TTC549 (cell line): ENCODE measurements around the gene PRM1.

ENCODE experiments used
- FAIRE-seq: peaks from 2 replicates; lab custom pipeline; 2012; peaks lifted over from hg19 to GRCh38; lab: Jason Lieb, UNC

The PRM1 gene, protein sequence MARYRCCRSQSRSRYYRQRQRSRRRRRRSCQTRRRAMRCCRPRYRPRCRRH

DNA sequence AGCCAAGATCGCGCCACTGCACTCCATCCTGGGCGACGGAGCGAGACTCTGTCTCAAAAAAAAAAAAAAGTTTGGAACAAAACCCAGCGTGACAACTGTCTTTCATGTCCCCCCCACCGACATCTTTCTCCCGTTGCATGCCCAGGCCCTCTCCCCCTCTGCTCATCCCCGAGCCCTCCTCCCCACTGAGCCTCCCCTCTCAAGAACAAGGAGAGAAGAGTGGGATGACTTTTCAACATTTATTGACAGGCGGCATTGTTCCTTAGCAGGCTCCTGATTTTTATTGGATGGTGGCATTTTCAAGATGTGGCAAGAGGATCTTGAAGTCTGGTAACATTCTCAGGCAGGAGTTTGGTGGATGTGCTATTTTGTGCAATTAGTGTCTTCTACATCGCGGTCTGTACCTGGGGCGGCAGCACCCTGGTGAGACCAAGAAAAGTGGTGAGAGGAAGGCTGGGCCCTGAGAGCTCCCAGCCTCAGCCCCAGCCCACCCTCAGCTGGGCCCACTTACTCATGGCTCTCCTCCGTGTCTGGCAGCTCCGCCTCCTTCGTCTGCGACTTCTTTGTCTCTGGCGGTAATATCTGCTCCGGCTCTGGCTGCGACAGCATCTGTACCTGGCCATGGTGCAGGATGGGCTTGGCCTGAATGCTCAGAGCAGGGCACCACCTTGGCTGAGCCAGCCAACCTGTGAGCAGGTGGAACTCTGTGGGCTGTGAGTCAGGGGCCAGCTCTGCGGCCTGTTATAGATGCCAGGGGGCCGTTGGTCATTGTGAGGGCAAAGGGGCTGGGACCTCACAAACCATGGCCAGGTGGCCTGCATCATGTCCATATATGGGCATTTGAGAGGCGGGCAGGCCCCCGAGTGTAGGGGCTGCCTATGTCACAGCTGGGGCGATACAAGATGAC, at the start of gene PRM1:
Gene PRM1 (minus strand): TSS at position 715 of the 907 bp plus-strand sequence. CDS start 92 bp downstream, at position 623.
- no peak for FAIRE-seq

DNA sequence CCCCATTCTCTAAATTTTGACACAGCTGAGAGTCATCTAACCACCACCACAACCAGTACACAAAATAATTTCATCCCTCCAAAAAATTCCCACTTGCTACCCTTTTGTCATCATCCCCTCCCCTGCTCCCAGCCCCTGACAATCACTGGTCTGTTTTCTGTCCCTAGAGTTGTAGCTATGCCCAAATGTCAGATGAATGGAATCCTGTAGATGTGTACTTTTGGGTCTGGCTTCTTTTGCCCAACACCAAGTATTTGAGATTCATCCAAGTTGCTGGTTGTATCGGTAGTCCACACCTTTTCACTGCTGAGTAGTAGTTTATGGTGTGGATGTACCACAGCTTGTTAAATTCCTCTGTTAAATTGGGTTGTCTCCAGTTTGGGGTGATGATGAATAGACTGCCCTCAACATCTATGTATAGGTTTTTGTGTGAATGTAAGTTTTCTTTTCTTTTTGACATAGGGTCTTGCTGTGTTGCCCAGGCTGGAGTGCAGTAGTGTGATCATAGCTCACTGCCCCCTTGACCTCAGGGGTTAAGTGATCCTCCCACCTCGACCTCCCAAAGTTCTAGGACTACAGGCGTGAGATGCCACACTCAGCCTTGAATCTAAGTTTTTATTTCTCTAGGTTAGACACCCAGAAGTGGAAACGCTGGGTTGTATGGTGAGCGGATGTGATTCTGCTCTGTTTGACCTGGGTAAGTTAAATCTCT, 49.6 kb upstream of the PRM1 start:
- no peak for FAIRE-seq

DNA sequence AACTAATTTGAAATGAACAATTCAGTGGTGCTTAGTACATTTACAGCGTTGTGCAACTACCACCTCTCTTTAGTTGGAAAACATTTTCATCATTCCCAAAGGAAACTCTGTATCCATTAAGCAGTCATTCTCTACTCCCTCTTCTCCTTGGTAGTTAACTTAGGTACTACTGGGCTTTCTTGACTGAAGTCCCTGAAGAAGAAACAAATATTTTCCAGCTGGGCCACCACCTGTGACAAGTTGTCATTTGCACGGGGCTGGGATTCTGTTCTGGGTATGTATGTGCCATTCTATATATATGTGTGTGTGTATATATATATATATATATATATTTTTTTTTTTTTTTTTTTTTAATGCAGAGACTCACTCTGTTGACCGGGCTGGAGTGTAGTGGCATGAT, 48.8 kb upstream of the PRM1 start:
- FAIRE-seq, result no peak

DNA sequence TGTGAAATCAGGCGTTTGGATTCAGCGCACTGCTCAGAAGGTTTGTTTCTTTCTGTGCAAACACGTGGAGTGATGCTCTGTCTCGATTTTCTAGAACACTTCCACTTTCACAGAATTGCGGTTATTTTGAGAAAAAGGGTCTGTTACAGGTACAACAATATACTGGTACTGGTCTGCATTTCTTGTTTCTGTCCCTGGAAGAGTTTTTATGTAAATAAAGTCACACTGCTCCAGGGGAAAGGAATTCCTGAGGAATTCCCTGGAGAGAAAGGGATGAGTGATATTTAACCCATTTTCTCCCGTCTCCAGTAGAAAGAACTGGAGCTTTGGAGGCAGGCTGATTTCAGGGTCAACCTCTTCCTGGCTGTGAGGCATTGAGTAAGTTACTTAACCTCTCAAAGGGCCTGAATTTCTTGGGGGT, 48.0 kb upstream of the PRM1 start:
- no peak for FAIRE-seq

DNA sequence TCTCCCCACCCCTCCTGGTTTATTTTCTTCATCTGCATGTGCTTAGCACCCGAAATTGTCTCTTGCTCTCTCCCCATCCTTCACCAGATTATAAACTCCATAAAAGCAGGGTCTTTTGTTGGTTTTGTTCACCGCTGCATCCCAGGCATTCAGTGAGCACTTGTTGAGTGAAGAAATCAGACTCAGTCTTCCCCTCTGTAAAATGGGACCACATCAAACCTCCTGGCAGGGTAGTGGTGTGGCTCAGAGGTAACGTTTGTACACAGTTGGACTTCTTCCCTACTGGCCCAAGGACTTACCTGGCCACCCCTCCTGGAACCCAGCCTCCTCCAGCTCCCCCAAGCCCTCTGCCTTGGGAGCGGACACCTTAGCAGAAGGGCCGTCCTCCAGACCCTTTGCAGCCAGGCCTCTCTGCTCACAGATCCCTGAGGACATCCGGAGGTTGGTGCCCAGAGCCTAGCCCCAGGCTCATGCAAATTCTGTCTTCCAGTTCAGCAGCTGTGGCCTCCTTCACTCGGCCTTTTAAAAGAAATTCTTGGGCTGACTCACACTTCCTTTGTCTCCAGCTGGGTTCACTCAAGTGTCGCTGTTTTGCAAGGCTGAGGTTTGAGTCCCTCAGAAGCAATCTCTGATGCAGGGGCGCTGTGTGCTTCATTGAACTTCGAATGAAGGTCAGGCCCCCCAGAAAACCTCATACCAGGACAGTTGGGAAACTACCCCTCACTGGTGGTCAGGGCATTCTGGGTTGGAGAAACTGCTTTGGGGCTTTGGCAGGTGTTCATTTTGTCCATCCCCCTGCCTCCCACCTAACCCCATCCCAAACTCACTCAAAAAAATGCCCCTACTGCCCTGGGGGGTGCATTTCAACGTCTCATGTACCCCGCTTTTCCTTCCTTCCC, 47.3 kb upstream of the PRM1 start:
- no peak for FAIRE-seq

DNA sequence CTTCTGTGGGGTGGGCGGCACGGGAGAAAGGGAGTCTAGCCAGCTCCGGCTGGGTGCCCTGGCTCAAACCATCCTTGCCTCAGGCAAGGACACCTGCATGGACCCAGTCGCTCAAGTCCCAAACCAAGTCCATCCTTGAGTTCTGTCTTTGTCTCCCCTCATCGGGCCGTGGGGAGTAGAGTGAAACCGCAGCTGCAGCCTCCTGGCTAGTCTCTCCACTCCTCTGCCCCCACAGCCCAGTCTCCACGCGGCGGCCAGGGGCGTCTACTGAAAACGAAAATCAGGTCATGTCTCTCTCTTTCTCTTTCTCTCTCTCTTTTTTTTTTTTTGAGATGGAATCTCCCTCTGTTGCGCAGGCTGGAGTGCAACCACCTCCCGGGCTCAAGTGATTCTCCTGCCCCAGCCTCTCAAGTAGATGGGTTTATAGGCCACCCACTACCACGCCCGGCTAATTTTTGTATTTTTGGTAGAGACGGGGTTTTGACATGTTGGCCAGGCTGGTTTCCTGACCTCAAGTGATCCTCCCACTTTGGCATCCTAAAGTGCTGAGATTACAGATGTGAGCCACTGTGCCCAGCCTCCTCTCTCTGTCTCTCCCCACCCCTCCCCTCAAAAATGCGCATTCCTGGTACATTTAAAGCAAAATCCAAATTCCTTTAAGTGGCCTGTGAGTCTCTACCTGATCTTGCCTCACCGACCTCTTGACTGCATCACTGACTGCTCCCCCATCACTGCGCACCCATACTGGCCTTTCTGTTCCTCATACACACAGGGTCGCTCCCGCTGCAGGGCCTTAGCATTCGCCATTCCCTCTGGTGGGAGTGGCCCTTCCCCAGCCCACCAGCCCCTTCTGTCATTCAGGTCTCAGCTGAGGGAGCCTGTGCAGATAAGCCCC, 46.4 kb upstream of the PRM1 start:
- no peak for FAIRE-seq

DNA sequence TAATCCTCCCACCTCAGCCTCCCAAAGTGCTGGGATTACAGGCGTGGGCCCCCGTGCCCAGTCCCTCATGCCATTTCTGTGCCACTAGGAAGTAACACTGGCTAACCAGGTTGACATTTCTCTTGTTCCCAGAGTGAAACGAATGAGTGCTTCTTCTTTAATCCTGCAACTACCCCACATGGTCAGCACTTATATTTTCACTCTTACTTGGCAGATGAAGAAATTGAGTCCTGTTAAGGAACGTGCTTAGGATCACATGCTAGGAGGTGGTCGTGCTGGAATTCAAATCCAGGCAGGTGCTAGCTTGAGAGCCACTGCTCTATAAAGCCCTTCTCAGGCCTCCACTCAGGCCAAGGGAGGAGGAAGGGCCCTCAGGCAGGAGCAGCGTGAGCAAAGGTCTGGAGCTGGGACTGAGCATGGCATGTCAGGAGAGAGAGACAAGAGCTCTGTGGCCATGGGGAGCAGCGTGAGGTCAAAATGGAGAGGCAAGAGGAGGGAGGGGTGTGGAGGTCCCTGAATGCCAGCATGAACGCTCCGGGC, 45.7 kb upstream of the PRM1 start:
- no peak for FAIRE-seq

DNA sequence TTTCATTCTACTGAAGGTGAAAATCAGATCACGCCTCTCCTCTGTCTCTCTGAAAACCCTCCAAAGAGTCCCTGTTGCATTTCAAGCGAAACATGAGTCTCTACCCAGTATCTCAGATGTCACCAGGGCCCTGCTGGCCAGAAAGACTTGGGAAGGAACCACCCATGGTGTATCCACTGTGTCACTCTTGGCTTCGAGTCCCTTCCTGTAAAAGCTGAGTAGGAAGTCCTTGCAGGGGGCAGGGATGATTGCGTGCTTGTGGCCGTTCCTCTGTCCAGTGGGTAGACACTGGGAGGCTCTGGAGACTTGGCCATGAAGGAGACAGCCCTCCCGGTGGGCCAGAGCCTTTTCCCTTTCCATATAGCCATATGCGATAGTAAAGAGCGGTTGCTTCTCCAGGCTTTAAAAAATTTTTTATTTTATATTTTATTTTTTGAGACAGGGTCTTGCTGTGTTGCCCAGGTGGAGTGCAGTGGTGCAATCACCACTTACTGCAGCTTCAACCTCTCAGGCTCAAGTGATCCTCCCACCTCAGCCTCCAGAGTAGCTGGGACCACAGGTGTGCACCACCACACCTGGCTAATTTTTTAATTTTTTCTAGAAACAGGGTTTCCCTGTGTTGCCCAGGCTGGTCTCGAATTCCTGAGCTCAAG, 45.1 kb upstream of the PRM1 start:
- no peak for FAIRE-seq

DNA sequence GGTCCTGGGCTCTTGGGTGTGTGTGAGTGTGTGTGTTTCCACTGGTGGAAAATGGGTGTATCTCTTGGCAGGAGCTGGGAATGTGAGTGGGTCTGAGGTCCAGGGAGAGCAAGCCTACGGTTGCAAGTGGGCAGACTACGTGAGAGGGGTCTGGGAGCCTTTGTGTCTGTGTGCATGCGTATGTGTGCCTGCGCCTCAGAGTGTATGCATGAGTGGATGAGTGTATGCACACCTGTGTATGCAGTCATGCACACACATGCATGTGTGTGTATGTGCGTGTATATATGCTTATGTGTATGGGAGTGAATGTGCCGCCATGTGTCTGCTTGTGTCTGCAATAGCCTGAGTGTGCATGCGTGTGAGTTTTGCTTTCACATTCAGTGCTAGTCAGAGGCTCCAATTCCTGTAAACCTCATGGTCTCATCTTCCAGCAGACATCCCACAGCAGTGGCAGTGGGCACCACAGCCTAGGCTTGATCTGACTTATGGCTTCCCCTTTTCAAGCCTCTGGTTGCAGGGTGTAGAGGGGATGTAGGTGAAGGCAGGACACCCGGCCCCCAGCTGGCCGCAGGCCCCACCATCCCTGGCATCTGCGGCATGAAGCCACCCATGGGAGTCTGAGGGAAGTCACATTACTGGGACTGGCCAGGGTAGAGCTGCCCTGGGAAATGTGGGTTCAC, 44.4 kb upstream of the PRM1 start:
- no peak for FAIRE-seq

DNA sequence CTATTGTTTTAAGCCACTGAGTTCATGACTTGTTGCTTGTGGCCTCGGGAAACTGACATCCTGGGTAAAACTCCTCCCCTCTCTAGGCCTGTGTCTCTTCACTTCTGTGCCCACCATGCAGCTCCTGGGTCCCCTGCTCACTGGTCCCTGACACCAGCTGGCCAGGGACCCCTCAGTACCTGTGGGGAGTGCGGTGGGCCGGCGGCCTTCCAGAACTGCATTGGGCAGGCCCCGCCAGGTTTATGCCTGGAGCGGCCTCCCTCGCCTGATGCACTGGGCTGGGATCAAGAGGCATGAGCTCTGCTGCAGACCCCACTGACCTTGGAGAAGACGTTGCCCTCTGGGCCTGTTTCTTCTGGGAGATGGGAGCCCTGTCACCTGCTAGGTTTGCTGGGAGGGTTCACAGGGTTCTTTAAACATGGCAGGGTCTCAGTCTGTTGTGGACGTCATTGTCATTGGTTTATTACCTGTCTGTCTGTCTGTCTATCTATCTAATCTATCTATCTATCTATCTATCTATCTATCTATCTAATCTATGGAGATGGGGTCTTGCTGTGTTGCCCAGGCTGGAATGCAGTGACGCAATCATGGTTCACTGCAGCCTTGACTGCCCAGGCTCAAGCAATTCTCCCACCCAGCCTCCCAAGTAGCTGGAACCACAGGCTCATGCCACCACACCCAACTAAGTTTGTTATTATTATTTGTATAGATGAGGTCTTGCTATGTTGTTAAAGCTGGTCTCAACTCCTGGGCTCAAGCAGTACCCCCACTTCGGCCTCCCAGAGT, 42.6 kb upstream of the PRM1 start:
- FAIRE-seq, result no peak

DNA sequence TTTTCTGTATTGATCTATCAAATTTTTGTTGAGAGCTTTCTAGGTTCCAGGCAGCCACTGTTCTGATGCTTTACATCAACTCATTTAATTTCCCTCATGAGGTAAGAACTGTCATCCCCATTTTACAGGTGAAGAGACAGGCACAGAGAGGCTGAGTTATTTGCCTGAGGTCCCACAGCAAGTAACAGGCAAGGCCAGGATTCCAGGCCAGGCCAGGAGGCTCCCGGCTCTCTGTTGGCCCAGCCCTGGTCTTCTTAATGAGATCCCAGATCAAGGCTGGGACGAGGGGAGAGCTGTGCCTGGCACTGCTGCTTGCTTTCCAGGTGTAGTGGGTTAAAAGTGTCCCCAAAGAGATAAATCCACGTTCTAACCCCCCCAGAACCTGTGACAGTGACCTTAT, 41.7 kb upstream of the PRM1 start:
- FAIRE-seq, result no peak

DNA sequence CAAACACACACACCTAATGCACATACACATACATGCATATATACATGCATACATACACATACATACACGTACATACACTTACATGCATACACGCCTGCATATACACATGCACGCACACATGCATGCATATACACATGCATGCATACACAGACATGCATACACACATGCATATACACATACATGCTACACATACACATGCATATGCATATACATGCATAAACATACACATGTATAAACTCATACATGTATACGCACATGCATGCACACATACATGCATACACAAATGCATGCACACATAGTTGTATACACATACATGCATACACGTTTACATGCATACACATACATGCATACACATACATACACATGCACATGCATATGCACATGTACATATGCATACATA, 40.5 kb upstream of the PRM1 start:
- no peak for FAIRE-seq

DNA sequence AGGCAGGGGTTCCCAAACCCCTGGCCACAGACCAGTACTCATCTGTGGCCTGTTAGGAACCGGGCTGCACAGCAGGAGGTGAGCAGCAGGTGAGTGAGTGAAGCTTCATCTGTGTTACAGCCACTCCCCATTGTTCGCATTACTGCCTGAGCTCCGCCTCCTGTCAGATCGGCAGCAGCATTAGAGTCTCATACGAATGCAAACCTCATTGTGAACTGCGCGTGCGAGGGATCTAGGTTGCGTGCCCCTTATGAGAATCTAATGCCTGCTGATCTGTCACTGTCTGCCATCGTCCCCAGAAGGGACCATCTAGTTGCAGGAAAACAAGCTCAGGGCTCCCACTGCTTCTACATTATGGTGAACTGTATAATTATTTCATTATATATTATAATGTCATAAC, 39.0 kb upstream of the PRM1 start:
- FAIRE-seq, result no peak

DNA sequence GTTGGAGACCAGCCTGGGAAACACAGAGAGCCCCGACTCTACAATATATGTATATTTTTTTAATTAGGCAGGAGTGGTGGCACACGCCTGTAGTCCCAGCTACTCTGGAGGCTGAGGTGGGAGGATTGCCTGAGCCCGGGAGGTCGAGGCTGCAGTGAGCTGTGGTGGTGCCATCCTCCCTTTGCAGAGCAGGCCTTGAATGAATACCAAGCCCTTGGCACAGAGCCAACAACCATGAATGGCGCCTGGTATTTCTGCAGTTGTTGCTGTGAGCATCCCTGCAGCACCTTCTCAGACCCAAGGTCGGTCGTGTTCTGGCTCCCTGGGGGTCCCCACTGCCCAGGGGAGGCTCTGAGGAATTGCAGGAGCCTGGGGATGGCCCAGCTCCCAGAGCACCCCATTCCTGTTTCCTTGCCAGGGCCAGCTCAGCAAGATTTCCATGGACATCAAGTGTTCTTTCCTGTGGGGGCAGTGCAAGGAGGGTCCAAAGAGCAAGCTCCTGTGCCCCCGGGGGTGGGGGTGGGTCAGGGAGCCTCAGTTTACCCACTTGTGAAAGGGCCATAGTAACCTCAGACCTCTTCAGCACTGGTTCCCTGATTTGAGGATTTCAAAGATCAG, 38.5 kb upstream of the PRM1 start:
- no peak for FAIRE-seq

DNA sequence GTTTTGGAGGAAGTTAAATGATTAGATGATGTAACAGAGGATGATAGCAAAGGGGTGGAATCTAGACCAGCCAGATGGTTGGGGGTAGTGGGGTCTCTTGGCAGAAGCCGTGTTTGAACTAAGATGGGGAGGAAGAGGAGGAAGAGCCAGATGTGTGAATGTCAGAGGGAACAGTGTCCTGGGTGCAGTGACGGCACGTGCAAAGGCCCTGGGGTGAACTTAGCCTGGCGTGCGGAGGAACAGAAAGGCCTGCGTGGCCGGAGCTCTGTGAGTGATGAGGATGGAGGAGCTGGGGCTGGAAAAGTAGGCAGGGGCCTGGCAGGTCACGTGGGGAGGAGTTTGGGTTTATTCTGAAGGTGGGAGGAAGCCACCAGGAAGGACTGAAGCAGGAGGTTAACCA, 37.7 kb upstream of the PRM1 start:
- FAIRE-seq, result no peak

DNA sequence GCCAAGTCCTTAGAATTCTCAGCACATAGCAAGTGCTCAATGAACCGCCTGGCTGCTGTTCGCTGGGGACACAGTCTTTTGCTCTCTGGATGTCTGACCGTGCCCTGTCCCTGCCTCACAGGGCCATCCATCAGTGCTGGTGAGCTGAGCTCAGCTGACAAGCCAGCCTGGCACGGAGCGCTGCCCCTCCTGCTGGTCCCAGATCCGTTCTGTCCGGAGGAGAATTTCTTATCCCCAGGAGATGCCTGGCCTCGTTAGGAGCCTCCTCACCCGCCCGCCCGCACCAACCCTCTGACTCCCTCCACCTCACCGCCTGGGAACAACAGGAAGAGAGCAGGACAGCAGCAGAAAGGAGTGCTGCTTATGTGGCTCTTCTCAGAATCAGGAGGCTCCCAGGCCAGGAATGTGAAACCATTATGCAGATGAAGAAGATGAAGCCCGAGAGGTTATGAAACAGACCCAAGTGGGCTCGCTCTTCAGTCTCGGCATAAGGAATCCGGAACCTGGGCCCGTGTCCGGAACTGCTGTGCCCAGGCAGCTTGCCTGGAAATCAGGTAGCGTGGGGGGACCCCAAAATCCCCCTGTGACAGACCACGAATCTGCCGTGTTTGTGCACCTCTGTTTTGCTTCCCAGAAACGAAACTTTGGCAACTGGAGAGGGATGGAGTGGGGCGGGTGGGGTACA, 35.3 kb upstream of the PRM1 start:
- no peak for FAIRE-seq

DNA sequence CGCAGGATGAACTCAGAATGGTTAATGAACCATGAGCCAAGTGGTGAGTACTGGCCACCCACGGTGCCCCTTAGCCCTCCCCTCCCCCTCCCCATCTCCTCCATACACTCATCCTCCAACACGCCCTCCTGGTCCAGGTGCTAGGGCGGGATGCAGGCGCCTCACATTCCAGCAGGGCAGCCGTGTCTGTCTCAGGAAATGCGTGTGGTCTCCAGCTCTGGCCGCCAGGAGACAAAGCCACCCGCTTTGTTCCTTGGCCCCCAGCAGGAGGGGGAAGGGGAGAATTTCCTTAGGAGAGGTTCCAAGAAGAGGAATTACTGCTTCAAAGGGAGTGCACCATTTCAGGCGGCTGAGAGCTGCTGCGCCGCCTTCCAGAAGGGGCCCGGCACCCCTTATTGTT, 34.4 kb upstream of the PRM1 start:
- FAIRE-seq, result no peak

DNA sequence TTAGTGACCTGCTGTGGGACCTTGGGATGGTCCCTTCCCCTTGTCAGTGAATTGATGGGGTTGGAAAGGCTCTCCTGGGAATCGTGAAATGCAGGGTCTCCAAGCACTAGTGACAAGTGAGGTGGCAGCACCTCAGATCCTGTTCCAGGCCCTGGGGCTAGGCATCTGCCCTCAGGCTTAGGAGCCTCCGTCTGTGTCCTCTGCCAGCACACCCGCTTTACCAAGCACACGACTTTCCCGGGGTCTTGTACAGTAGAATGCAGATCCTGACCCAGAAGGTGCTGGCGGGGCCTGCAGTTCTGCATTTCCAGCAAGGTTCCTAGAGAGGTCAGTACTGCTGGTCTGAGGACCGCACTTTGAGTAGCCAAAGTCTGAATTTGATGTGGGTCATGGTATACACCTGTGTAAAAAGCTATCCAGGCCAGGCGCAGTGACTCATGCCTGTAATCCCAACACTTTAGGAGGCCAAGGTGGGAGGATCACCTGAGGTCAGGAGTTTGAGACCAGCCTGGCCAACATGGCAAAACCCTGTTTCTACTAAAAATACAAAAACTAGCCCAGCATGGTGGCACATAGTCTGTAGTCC, 33.3 kb upstream of the PRM1 start:
- no peak for FAIRE-seq
